ENCODE data around the gene ZNF75A.

Gene ZNF75A

GRCh38 chr16:3295209-3295608 is 10.1 kb upstream of the ZNF75A start:
- H3K27ac ChIP-seq = no peak overlapping the region
- TF ChIP-seq CTCF (IDR thresholded peaks at IDR 0.05) = no peak
- TF ChIP-seq ZFX (IDR thresholded peaks at IDR 0.05; ENCODE audit: borderline replicate concordance) = no peak

- H3K27ac ChIP-seq = no peak overlapping the region
- TF ChIP-seq ZFX (IDR thresholded peaks at IDR 0.05; ENCODE audit: borderline replicate concordance) = no peak
- TF ChIP-seq CTCF (IDR thresholded peaks at IDR 0.05) = no peak
These were observed 9.5 kb upstream of the ZNF75A start for GRCh38 chr16:3295783-3296182.

- no peak for TF ChIP-seq ZFX (IDR thresholded peaks at IDR 0.05; ENCODE audit: borderline replicate concordance)
- TF ChIP-seq CTCF (IDR thresholded peaks at IDR 0.05) = no peak
- peak overlapping the region; percentile 90; the same call in 1 of the 2 replicates for H3K27ac ChIP-seq
These were observed 927 bp upstream of the ZNF75A start for GRCh38 chr16:3304370-3304769.

GRCh38 chr16:3306078-3306477 is 781 bp downstream of the ZNF75A start:
- H3K27ac ChIP-seq = peak overlapping the region; percentile 90
- TF ChIP-seq CTCF (IDR thresholded peaks at IDR 0.05) (no peak), ZFX (IDR thresholded peaks at IDR 0.05; ENCODE audit: borderline replicate concordance) (no peak)

- TF ChIP-seq ZFX (IDR thresholded peaks at IDR 0.05; ENCODE audit: borderline replicate concordance) = no peak
- no peak for TF ChIP-seq CTCF (IDR thresholded peaks at IDR 0.05)
These were observed 6.2 kb downstream of the ZNF75A start for GRCh38 chr16:3311496-3311895.

GRCh38 chr16:3317315-3317999 is 12.2 kb downstream of the ZNF75A start:
- no peak overlapping the region for H3K27ac ChIP-seq
- TF ChIP-seq ZFX (IDR thresholded peaks at IDR 0.05; ENCODE audit: borderline replicate concordance) (no peak), CTCF (IDR thresholded peaks at IDR 0.05) (no peak)

More at GRCh38 chr16:3311496-3311895, 6.2 kb downstream of the ZNF75A start:
- no peak overlapping the region for H3K27ac ChIP-seq

GRCh38 chr16:3321816-3322215 is 16.5 kb downstream of the ZNF75A start:
- TF ChIP-seq CTCF (IDR thresholded peaks at IDR 0.05) (no peak), ZFX (IDR thresholded peaks at IDR 0.05; ENCODE audit: borderline replicate concordance) (no peak)
- H3K27ac ChIP-seq = no peak overlapping the region
